Stimulated activated CD4-positive, alpha-beta T cell treated with anti-CD3 and anti-CD28 coated beads, Interleukin-4, amount 100 ng/mL, for 1 hour (primary cell): ENCODE measurements around the gene TM7SF2.

Experiments used
- DNase-seq: peaks from one replicate; pipeline ENCODE4 v3.0.0-alpha.2; 2020

Gene TM7SF2

DNA sequence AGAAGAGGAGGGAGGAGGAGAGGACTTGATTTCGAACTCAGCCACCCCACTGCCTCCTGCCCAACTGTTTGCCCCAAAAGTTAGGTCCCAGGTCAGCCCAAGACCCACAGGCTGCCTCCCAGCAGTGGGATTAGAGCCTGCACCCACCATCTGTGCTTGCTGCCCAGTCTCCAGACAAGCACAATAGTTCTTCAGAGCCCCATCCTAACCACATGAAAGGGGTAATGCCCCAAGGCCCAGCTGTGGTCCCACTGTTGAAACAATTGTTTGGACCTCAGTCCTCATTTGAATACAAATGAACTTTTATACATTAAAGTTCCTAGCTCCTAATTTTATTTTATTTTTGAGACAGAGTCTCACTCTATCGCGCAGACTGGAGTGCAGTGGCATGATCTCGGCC is 21.0 kb upstream of the TM7SF2 start:
- DNase-seq, result no peak

DNA sequence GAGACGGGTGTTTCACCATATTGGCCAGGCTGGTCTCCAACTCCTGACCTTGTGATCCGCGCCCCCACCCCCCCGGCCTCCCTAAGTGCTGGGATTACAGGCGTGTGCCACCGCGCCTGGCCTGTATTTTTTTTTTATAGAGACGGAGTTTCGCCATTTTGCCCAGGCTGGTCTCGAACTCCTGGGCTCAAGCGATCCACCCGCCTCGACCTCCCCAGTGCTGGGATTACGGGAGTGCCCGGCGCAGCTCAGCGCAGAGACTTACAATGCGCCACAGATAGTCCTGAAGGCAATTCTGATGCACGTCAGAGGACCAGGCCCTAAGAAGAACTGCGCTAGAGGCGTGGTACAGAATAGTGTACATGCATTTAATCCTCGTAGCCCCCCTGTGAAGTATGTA is 16.2 kb upstream of the TM7SF2 start:
- DNase-seq, result no peak

DNA sequence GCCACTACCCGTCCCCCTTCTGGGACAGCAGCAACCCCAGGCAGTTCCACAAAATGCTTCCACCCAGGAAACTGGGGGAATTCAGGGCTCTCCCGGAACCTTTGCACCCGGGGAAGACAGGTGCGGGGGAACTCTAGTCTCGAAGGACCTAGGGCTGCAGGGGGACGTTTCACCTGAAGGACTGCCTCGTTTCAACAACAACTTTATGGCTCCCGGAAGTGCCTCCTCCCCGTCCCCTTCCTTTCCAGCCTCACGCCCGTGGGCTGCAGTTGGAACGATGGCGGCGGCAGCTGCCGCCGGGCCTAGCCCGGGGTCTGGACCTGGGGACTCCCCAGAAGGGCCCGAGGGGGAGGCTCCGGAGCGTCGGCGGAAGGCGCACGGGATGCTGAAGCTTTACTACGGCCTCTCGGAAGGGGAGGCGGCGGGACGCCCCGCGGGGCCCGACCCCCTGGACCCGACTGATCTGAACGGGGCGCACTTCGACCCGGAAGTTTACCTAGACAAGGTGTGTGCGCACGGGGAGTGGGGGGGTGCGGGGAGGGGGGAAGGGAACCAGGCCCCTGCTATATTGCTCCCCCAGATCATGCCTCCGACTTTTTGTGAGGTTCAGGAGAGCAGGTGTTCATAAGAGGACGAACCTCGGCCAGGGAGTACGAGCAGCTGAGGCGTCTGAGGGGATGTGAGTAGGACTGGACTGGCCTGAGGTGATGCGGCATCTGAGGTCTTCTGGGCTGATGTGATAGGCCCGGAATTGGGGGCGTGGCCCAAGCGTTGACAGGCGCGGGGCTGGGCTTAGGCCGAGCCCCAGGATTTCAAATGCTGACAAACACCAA is 15.5 kb upstream of the TM7SF2 start, which contains the start of gene VPS51:
VPS51 (plus strand) TSS at position 241 of the 833 bp plus-strand sequence; CDS start at position 278, 37 bp downstream.
- DNase-seq, result peak; percentile 81

- DNase-seq, result no peak
Measured at GRCh38 chr11:65096926-65097325, 14.7 kb upstream of the TM7SF2 start.

DNA sequence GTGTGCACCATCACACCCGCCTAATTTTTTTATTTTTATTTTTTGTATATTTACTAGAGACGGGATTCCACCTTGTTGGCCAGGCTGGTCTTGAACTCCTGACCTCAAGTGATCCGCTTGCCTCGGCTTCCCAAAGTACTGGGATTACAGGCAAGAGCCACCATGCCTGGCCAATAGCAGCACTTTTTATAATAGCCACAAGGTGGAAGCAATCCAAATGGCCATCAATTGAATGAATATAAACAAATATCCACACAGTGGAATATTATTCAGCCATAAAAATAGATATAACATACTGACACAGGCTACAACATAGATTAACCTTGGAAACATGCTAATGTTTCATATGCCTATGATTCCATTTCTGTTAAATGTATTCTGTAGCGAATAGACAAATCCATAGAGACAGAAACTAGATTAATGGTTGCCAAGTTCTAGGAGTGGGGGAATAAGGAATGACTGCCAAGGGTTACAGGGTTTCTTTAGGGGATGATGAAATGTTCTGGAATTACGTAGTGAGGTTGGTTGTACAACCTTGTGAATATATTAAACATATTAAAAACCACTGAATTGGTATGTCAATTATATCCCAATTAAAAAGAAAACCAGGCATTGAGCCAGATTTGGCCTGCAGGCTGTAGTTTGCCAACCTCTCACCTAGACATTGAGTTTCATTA is 10.9 kb upstream of the TM7SF2 start:
- no peak for DNase-seq

DNA sequence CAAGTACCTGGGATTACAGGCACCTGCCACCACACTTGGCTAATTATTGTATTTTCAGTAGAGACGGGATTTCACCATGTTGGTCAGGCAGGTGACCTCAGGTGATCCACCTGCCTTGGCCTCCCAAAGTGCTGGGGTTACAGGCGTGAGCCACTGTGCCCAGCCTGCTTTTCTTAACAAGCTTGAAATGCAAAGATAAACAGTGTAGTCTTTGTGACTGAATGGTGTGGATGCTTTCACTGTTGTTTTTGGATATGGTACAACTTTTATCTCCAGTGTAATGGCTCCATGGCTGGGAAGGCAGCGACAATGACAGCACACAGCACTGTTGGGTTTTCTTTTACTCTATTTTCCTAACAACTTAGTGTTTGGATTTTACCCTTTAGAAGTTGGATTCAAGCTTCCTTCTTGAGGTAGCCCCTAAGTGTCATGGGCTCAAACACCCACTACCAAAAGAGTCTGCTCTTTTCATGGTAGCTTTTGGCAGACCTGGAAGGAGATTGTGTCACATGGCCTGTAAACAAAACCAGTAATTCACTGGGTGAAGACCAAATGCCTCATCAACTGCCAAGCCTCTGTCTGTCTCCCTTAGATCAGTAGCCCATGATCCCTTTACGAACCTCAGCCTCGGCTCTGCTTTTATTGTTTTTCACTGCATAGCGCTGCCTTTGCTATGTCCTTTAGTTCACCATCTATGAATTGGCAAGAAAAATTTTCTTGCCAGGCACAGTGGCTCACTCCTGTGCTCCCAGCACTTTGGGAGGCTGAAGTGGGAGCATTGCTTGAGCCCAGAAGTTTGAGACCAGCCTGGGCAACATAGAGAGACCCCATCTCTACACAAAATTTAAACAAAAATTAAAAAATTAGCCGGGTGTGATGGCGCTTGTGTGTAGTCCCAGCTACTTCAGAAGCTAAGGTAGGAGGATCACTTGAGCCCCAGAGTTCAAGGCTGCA is 9.3 kb upstream of the TM7SF2 start:
- DNase-seq, result no peak

DNA sequence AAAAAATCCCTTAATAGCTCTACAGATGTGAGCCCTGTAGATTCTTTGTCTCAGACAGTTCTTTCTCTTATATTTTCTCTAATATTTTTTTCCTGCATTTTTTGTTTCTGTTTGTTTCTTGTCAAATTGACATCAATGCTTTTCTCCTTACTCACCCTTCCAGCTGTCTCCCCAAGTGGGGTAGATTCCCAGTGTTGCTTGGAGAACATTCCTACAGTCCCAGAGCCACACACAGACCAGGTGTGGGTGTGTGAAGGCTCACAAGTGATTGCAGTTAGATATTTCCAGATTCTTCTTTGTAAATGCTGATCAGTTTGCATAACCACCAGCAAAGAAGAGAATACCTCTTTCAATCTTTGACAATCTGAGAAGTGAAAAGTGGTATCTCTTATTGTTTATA is 8.2 kb upstream of the TM7SF2 start:
- no peak for DNase-seq

DNA sequence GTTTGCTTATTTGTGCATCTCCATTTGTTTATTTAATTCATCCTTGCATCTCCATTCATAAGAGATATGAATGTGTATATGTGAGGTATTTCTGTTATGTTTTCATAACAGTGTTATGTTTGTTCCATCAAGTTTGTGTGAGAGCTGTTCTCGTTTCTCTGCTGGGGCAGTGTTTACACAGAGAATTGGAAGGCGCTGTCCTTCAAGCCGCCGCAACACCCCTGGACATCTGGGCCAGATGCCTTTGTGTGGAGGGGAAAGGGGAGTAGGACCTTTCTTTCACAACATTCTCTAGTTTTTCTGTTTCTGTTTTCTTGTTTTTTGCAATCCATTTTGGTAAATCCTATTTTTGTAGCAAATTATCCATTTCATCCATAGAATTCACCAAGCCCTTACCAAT is 7.0 kb upstream of the TM7SF2 start:
- no peak for DNase-seq

GRCh38 chr11:65107078-65107477 is 4.6 kb upstream of the TM7SF2 start:
- no peak for DNase-seq

DNA sequence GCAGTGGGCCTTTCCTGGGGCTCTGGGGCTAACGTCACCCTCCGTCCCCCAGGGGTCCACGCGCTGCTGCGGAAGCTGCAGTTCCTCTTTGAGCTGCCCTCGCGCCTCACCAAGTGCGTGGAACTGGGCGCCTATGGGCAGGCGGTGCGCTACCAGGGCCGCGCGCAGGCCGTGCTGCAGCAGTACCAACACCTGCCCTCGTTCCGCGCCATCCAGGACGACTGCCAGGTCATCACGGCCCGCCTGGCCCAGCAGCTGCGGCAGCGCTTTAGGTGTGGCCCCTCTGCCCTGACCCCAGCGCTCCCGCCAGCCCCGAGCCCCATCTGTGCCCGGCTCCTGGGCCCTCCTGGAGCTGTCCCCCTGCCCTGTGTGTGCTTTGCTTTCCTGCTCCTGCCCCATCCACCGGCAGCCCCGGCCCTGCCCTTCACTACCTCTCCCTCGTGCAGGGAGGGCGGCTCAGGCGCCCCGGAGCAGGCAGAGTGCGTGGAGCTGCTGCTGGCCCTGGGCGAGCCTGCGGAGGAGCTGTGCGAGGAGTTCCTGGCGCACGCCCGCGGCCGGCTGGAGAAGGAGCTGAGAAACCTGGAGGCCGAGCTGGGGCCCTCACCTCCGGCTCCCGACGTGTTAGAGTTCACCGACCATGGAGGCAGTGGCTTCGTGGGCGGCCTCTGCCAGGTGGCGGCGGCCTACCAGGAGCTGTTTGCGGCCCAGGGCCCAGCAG is 3.8 kb upstream of the TM7SF2 start:
- DNase-seq, result no peak

- DNase-seq, result no peak
Measured at GRCh38 chr11:65108469-65109123, 3.1 kb upstream of the TM7SF2 start.

DNA sequence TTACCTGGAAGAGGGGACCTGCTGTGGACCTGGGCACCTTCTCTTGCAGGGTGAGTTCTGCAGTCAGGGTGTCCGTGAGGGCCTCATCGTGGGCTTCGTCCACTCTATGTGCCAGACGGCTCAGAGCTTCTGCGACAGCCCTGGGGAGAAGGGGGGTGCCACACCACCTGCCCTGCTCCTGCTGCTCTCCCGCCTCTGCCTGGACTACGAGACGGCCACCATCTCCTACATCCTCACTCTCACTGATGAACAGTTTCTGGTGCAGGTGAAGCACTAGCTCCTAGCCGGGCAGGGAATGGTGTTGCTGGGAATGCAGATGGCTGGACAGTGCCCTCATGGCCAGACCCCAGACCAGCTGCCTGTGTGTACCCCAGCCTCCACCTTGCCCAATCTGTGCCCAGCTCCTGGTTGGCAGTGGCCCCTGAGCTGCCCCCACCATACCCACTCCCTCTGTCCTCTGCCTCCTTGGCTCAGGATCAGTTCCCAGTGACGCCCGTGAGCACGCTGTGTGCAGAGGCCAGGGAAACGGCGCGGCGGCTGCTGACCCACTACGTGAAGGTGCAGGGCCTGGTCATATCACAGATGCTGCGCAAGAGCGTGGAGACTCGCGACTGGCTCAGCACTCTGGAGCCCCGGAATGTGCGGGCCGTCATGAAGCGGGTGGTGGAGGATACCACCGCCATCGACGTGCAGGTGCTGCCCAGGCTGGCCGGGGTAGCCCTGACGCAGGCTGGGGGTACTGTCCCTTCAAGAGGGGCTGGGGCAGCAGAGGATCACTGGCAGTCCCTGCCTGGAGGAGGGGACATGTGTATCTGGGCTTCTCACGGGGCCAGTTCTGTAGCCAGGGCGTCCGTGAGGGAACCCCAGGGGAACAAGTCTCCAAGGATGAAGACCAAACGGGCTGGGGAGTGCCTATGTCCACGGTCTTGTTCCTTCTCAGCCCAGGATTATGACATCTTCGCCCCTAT is 2.2 kb upstream of the TM7SF2 start:
- DNase-seq, result no peak

GRCh38 chr11:65110354-65110861 is 1.3 kb upstream of the TM7SF2 start:
- DNase-seq, result peak; percentile 97

DNA sequence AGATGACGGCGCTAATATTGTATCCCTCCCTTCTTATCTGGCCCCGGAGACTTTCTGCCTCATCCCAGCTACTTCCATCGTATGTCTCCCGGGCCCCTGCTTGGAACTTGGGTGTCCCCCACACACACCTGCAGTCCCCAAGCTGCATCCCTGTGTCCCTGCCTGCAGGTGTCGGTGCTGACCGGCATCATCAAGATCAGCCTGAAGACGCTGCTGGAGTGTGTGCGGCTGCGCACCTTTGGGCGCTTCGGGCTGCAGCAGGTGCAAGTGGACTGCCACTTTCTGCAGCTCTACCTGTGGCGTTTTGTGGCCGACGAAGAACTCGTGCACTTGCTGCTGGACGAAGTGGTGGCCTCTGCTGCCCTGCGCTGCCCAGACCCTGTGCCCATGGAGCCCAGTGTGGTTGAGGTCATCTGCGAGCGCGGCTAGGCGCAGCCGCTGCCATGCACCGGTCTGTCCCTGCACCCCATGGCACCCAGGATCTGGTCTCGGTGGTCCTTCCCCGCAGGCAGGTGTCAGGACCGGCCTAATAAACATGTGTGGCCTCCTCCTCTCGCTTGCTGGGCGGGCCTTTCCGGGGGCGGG is 421 bp upstream of the TM7SF2 start:
- no peak for DNase-seq

GRCh38 chr11:65112546-65113360 is 1.1 kb downstream of the TM7SF2 start:
- DNase-seq, result peak; percentile 79

DNA sequence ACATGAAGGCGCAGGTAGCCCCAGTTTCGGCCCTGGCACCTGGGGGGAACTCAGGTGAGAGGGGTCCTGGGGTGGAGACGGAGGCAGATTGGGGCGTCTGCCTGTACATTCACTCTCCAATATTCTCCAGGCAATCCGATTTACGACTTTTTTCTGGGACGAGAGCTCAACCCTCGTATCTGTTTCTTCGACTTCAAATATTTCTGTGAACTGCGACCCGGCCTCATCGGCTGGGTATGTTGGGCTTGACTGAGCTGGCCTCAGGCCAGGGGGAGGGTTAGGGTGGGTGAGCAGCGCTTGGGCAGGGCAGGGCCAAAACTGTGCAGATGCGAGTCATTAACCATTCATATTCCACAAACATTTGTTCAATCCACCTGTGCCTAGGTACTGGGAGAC is 1.7 kb downstream of the TM7SF2 start:
- DNase-seq, result no peak

DNA sequence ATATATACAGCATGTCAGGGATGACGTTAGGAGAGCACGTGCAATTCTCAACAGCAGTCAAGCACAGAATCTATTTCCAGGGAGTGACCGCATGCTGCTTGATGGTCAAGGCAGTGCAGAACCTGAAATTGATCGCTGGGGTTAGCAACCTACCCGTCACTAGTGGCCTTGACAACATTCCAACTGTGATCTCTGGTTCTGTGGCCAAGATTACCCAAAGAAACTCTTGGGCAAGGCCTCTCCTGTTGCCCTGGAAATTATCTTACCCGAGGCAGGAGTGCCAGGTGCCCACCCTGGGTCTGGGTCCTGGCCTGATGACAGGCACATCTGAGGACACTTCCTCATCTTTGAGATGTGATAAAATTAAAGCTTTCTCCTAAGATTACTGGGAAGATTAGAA is 2.2 kb downstream of the TM7SF2 start:
- DNase-seq, result no peak

DNA sequence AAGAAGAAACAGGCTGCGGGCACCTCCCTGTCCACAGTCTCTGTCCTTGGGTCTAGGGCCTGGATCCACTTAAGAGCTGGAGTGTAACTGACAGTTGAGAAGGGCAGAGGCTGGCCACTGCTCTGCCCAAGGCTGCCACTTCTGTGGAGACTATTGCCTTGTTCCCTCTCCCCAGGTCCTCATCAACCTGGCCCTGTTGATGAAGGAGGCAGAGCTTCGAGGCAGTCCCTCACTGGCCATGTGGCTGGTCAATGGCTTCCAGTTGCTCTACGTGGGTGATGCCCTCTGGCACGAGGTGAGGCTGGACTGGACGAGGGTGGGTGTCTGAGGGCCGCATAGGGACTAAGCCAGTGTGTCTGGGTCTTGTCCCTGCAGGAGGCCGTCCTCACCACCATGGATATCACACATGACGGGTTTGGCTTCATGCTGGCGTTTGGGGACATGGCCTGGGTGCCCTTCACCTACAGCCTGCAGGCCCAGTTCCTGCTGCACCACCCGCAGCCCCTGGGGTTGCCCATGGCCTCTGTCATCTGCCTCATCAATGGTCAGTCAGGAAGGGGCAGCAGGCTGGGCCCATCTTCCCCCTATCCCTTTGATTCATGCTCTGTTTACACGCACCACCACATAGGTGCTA is 3.0 kb downstream of the TM7SF2 start:
- DNase-seq, result no peak
